Measurements from ENCODE around the gene TBC1D22B. TPM values are rescaled to one million over a fixed set of nuclear protein-coding genes. Genes with fewer than 3 reads are reported as not detected.
A peak's percentile ranks its signal among the peaks of the same experiment; 100 is the strongest.

TBC1D22B gene
- total and polyA plus RNA-seq, 2 of the 13 experiments (the other 11 are each of a cell fraction or from before 2014, with no cell fraction given), result 9.7 to 12.9 TPM

DNA sequence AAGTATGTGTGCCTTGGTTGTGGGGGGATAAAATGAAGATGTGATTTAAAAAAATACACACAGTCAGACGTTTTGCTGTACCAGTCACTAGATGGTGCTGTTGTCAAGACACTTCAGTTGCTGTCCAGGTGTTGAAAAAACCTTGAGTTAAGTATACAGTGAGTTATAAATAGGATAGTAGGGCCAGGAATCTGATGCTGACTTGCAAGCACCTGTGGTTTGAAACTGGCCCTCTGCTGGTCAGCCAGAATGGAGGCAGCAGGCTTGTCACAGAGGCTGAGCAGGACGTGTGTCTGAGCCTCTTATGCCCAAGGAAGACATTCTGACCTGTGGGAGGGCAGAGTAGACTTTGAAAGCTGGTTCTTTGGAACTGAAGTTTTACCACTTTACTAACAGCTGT, 124.0 kb downstream of the TBC1D22B start (continued):
- no peak for TF ChIP-seq ZNF644 (CRISPR knock-in tag; IDR thresholded peaks at IDR 0.05; ENCODE audit: low read depth)
- TF ChIP-seq ZNF484 (CRISPR knock-in tag; IDR thresholded peaks at IDR 0.05; ENCODE audit: borderline replicate concordance, low read depth), result no peak
- no peak for TF ChIP-seq ZSCAN25 (CRISPR knock-in tag; IDR thresholded peaks at IDR 0.05)
- no peak for TF ChIP-seq MED1 (CRISPR knock-in tag; IDR thresholded peaks at IDR 0.05)
- no peak for TF ChIP-seq ZNF180 (CRISPR knock-in tag; IDR thresholded peaks at IDR 0.05; ENCODE audit: borderline replicate concordance, low read depth)
- TF ChIP-seq FOXM1 (CRISPR knock-in tag; IDR thresholded peaks at IDR 0.05), result no peak
- TF ChIP-seq AHR (CRISPR knock-in tag; IDR thresholded peaks at IDR 0.05), result no peak
- no peak for TF ChIP-seq ZNF101 (CRISPR knock-in tag; IDR thresholded peaks at IDR 0.05; ENCODE audit: borderline replicate concordance, low read depth)
- no peak for TF ChIP-seq ZNF850 (CRISPR knock-in tag; conservative IDR thresholded peaks at IDR 0.05)
- no peak for TF ChIP-seq ZNF768 (CRISPR knock-in tag; IDR thresholded peaks at IDR 0.05)
- TF ChIP-seq ZNF572 (CRISPR knock-in tag; IDR thresholded peaks at IDR 0.05), result no peak
- TF ChIP-seq MXD1 (CRISPR knock-in tag; IDR thresholded peaks at IDR 0.05), result no peak
- TF ChIP-seq RBM39 (IDR thresholded peaks at IDR 0.05; ENCODE audit: low read depth, low read length, poor library complexity, severe bottlenecking), result no peak
- no peak for TF ChIP-seq ZNF652 (CRISPR knock-in tag; IDR thresholded peaks at IDR 0.05; ENCODE audit: borderline replicate concordance, low read depth)
- no peak for TF ChIP-seq GTF2F1 (IDR thresholded peaks at IDR 0.05; ENCODE audit: low read length)
- TF ChIP-seq REXO4 (CRISPR knock-in tag; IDR thresholded peaks at IDR 0.05; ENCODE audit: borderline replicate concordance), result no peak
- TF ChIP-seq, protein P1, sequence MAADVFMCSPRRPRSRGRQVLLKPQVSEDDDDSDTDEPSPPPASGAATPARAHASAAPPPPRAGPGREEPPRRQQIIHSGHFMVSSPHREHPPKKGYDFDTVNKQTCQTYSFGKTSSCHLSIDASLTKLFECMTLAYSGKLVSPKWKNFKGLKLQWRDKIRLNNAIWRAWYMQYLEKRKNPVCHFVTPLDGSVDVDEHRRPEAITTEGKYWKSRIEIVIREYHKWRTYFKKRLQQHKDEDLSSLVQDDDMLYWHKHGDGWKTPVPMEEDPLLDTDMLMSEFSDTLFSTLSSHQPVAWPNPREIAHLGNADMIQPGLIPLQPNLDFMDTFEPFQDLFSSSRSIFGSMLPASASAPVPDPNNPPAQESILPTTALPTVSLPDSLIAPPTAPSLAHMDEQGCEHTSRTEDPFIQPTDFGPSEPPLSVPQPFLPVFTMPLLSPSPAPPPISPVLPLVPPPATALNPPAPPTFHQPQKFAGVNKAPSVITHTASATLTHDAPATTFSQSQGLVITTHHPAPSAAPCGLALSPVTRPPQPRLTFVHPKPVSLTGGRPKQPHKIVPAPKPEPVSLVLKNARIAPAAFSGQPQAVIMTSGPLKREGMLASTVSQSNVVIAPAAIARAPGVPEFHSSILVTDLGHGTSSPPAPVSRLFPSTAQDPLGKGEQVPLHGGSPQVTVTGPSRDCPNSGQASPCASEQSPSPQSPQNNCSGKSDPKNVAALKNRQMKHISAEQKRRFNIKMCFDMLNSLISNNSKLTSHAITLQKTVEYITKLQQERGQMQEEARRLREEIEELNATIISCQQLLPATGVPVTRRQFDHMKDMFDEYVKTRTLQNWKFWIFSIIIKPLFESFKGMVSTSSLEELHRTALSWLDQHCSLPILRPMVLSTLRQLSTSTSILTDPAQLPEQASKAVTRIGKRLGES (CRISPR knock-in tag; IDR thresholded peaks at IDR 0.05; ENCODE audit: borderline replicate concordance), result no peak
- 0 out of 2 replicates have a peak, but pooled peaks have one; percentile 39 for TF ChIP-seq NFKBIZ (CRISPR knock-in tag; IDR thresholded peaks at IDR 0.05)
- TF ChIP-seq ZNF660 (CRISPR knock-in tag; IDR thresholded peaks at IDR 0.05; ENCODE audit: borderline replicate concordance, low read depth), result no peak
- TF ChIP-seq AKAP8 (CRISPR knock-in tag; IDR thresholded peaks at IDR 0.05), result no peak
- TF ChIP-seq KDM6A (CRISPR knock-in tag; IDR thresholded peaks at IDR 0.05; ENCODE audit: low read depth), result no peak
- TF ChIP-seq HOXA3 (CRISPR knock-in tag; IDR thresholded peaks at IDR 0.05), result no peak
- TF ChIP-seq PHF8 (CRISPR knock-in tag; IDR thresholded peaks at IDR 0.05), result no peak
- TF ChIP-seq GATAD1 (CRISPR knock-in tag; IDR thresholded peaks at IDR 0.05), result no peak
- TF ChIP-seq POLR2G (IDR thresholded peaks at IDR 0.05; ENCODE audit: low read depth, low read length), result no peak
- peak; percentile 51; the same call in 1 of the 2 replicates for TF ChIP-seq ELF3 (CRISPR knock-in tag; IDR thresholded peaks at IDR 0.05)
- no peak for TF ChIP-seq ETV5 (CRISPR knock-in tag; IDR thresholded peaks at IDR 0.05; ENCODE audit: borderline replicate concordance)
- TF ChIP-seq ZZZ3 (CRISPR knock-in tag; IDR thresholded peaks at IDR 0.05; ENCODE audit: borderline replicate concordance), result no peak
- no peak for TF ChIP-seq THYN1 (CRISPR knock-in tag; IDR thresholded peaks at IDR 0.05; ENCODE audit: borderline replicate concordance, low read depth)
- TF ChIP-seq ZFY (CRISPR knock-in tag; IDR thresholded peaks at IDR 0.05), result 0 out of 2 replicates have a peak, but pooled peaks have one; percentile 13

All from HepG2 (cell line).